ENCODE measurements around the gene FGD3.
"Not testable (repeated sequence)": the region's sequence is repeated elsewhere in the genome, so short reads cannot be mapped to it uniquely, and the experiment has no call there.

FGD3 gene

DNA sequence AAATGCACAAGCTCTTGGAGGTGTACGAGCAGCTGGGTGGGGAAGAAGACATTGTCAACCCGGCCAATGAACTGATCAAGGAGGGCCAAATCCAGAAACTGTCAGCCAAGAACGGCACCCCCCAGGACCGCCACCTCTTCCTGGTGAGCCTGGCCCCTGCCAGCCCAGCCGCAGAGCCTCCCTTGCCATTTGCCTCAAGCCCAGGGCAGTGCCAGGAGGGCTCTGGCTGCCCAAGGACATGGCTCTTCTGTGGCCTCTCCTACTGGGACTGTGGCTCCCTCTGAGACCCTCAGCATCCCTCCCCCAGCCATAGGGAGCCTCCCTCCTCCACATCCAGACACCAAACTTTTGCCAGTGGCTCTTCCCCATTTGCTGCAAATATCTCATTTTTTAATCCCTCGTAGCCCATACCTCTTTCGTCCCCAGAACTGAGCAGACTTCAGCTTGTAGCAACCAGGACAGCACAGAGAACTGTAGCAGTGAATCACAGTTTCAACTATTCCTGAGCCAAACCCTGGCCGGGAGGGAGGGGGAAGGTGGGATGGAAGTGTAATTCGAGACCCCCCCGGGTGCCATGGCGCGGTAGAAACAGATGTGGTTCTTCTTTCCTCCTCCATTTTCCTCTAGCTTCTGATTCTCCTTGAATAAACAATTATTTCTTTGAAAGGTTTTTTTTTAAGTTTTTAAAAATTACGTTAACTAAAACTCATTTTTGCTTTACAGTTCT, 66.7 kb downstream of the FGD3 start:
- Histone ChIP-seq H3K9me3 (ENCODE audit: insufficient read depth, low read depth, low read length) (no peaks in the 10 kb centered on the region), H3K4me3 (ENCODE audit: low read length) (no peak overlapping the region), H3K36me3 (ENCODE audit: insufficient read depth, low read depth, low read length) (no peaks in the 10 kb centered on the region), H3K9ac (ENCODE audit: low read depth, low read length) (no peak overlapping the region), H3K27me3 (ENCODE audit: insufficient read depth, low read length) (no peaks in the 10 kb centered on the region), H3K4me1 (ENCODE audit: insufficient read depth, low read length) (peaks cover 8% of the 10 kb centered on the region; the same call in 1 of the 2 replicates), H3K27ac (ENCODE audit: low read length) (no peak overlapping the region)

GRCh38 chr9:93015190-93015589, 67.9 kb downstream of the FGD3 start:
- H3K4me1 ChIP-seq (ENCODE audit: insufficient read depth, low read length); H3K9me3 ChIP-seq (ENCODE audit: insufficient read depth, low read depth, low read length); H3K36me3 ChIP-seq (ENCODE audit: insufficient read depth, low read depth, low read length); H3K27me3 ChIP-seq (ENCODE audit: insufficient read depth, low read length); H3K27ac ChIP-seq (ENCODE audit: low read length); H3K4me3 ChIP-seq (ENCODE audit: low read length); H3K9ac ChIP-seq (ENCODE audit: low read depth, low read length): not testable (repeated sequence)

DNA sequence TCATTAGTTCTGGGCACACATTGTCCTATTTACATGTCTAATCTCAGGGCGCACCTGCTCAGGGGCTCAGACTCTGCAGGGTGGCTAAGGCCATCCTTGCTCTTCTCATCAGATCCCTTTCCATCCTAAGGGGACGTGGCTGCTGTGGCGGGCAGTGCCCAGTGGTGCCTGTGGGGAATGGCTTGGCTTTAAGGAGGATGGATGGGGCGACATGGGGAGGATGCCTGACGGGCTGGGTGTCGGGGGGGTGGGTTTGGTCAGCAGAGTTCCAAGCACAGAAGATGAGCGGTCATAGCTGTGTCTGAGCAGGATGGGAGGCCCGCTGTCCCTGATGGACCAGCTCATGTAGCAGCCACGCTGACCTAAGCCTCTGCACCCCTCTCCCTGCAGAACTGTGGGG, 70.3 kb downstream of the FGD3 start:
- H3K9ac ChIP-seq (ENCODE audit: low read depth, low read length), result no peak overlapping the region
- H3K27ac ChIP-seq (ENCODE audit: low read length), result no peak overlapping the region
- H3K4me1 ChIP-seq (ENCODE audit: insufficient read depth, low read length), result peaks cover 8% of the 10 kb centered on the region; the same call in 1 of the 2 replicates
- no peaks in the 10 kb centered on the region for H3K27me3 ChIP-seq (ENCODE audit: insufficient read depth, low read length)
- H3K4me3 ChIP-seq (ENCODE audit: low read length), result no peak overlapping the region
- no peaks in the 10 kb centered on the region for H3K9me3 ChIP-seq (ENCODE audit: insufficient read depth, low read depth, low read length)
- H3K36me3 ChIP-seq (ENCODE audit: insufficient read depth, low read depth, low read length), result no peaks in the 10 kb centered on the region

GRCh38 chr9:93020151-93020550, 72.8 kb downstream of the FGD3 start:
- no peaks in the 10 kb centered on the region for H3K36me3 ChIP-seq (ENCODE audit: insufficient read depth, low read depth, low read length)
- no peak overlapping the region for H3K9ac ChIP-seq (ENCODE audit: low read depth, low read length)
- no peaks in the 10 kb centered on the region for H3K27me3 ChIP-seq (ENCODE audit: insufficient read depth, low read length)
- no peak overlapping the region for H3K4me3 ChIP-seq (ENCODE audit: low read length)
- H3K4me1 ChIP-seq (ENCODE audit: insufficient read depth, low read length), result peaks cover 5% of the 10 kb centered on the region; the same call in 1 of the 2 replicates
- H3K9me3 ChIP-seq (ENCODE audit: insufficient read depth, low read depth, low read length), result no peaks in the 10 kb centered on the region
- H3K27ac ChIP-seq (ENCODE audit: low read length), result no peak overlapping the region

DNA sequence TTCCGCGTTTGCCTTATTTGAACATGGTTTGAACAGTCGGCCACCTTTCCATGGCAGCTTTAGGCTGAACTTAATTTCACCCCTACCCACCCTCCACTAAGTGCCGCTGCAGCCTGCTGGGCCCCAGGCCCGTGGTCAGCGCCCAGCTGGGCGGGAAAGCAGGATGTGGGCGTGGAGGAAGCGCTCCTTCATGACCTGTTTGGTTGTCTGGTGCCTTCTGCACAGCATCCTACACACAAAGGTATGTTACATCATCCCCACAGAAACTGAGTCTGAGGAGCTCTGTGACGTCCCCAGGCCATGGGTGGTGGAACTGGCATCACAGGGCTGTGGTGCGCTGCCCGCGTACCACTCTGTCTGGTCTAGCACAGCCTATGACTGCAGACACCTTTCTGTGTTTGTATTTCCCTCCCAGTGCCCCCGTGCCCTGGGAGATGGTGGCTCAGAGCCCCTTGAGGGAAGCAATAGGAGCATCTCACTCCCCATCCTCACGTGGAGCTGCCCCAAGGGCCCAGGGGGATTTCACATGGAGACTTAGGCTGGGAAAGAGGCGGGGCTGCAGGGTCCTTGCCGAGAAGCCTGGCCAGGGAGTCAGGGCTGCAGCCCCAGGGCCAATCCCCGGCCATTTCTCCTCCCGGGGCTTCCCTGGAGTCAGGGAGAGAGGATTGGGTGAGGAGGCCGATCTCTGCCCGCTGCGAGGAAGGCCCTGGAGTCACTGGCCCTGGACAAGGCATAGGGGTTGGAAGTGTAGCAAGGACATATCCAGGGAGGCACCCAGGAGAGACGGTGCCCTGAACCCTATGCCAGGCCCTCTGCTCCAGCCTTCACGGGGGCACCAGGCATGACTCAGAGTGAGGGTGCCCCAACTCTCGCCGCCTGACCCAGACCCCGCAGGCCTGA, 73.7 kb downstream of the FGD3 start:
- Histone ChIP-seq H3K36me3 (ENCODE audit: insufficient read depth, low read depth, low read length) (no peaks in the 10 kb centered on the region), H3K27ac (ENCODE audit: low read length) (no peak overlapping the region)

DNA sequence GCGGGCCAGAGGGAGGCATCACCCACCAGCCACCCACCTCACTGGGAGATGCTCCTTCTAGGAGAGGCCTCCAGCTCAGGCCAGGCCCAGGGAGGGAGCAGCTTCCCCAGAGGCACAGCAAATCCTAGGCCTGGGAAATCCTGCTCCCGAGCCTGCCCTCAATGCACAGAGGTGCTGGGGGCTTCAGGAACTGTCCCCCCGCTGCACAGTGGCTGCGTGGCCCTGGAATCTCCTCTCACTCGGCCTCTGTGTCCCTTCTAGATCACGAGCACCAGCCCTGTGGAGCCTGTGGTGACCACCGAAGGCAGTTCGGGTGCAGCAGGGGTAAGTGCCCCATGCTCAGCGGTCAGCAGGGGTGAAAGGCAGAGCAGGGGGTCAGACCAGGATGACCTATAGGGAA, 74.7 kb downstream of the FGD3 start:
- no peaks in the 10 kb centered on the region for H3K9me3 ChIP-seq (ENCODE audit: insufficient read depth, low read depth, low read length)
- H3K27me3 ChIP-seq (ENCODE audit: insufficient read depth, low read length), result no peaks in the 10 kb centered on the region
- H3K36me3 ChIP-seq (ENCODE audit: insufficient read depth, low read depth, low read length), result no peaks in the 10 kb centered on the region
- H3K4me3 ChIP-seq (ENCODE audit: low read length), result no peak overlapping the region
- no peak overlapping the region for H3K27ac ChIP-seq (ENCODE audit: low read length)
- peaks cover 5% of the 10 kb centered on the region; the same call in 1 of the 2 replicates for H3K4me1 ChIP-seq (ENCODE audit: insufficient read depth, low read length)
- H3K9ac ChIP-seq (ENCODE audit: low read depth, low read length), result no peak overlapping the region

More for the DNA sequence above, 73.7 kb downstream of the FGD3 start:
- no peaks in the 10 kb centered on the region for H3K9me3 ChIP-seq (ENCODE audit: insufficient read depth, low read depth, low read length)
- no peak overlapping the region for H3K4me3 ChIP-seq (ENCODE audit: low read length)
- no peaks in the 10 kb centered on the region for H3K27me3 ChIP-seq (ENCODE audit: insufficient read depth, low read length)
- H3K4me1 ChIP-seq (ENCODE audit: insufficient read depth, low read length), result peaks cover 5% of the 10 kb centered on the region; the same call in 1 of the 2 replicates
- no peak overlapping the region for H3K9ac ChIP-seq (ENCODE audit: low read depth, low read length)

DNA sequence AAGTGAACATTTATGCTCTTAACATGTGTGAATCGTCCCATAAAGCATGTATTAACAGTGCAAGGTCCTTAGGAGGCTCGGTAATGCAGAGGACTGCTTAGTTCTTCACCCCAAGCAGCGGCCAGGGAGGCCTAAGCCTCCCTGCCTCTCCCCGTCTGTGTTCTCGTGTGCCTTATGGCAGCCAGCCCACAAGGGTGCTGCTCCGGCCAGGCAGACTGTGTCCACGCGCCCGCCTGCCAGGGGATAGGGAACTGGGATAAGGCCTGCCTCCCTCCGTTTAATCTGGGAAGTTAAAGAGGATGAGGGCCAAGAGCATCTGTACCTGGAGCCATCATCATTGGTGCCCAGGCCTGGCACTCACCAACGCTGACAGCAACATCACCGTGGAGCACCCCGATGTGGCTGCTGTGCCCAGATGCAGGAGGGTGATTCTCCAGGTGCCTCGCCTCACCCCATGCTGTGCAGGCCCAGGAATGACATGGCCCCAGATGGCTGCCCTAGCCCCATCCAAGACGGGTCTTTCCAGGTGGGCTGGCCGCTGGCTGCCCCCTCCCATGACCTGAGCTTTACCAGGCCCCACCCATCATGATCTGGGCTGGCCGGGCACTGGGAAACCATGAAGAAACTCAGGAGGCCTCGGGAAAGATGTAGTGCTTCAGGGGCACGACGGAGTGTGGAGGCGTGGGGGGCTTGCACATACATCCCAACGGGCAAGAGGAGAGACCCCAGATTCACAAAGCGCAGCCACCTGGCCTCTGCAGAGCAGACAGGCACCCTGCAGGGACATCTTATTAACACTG, 75.6 kb downstream of the FGD3 start:
- no peaks in the 10 kb centered on the region for H3K36me3 ChIP-seq (ENCODE audit: insufficient read depth, low read depth, low read length)
- no peaks in the 10 kb centered on the region for H3K9me3 ChIP-seq (ENCODE audit: insufficient read depth, low read depth, low read length)
- no peaks in the 10 kb centered on the region for H3K27me3 ChIP-seq (ENCODE audit: insufficient read depth, low read length)
- H3K4me3 ChIP-seq (ENCODE audit: low read length), result no peak overlapping the region
- H3K9ac ChIP-seq (ENCODE audit: low read depth, low read length), result no peak overlapping the region
- H3K4me1 ChIP-seq (ENCODE audit: insufficient read depth, low read length), result peaks cover 4% of the 10 kb centered on the region; the same call in 1 of the 2 replicates
- H3K27ac ChIP-seq (ENCODE audit: low read length), result no peak overlapping the region

DNA sequence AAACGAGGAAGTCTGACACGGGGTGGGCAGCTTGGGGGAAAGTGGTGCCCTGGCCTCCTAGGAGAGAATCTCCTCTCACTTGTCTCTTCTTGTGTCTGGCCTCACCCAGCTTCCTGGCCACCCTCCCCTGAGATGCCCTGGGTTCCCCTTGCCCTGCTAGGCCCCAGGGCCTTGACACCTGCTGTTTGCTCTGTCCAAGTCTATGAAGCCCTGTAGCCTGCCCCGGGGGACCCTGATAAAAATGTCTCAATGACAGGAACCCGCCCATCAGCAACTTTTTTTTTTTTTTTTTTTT, 76.1 kb downstream of the FGD3 start:
- H3K27ac ChIP-seq (ENCODE audit: low read length), result no peak overlapping the region
- H3K4me1 ChIP-seq (ENCODE audit: insufficient read depth, low read length), result no peaks in the 10 kb centered on the region; the same call in 1 of the 2 replicates
- no peak overlapping the region for H3K9ac ChIP-seq (ENCODE audit: low read depth, low read length)
- no peaks in the 10 kb centered on the region for H3K27me3 ChIP-seq (ENCODE audit: insufficient read depth, low read length)
- H3K36me3 ChIP-seq (ENCODE audit: insufficient read depth, low read depth, low read length), result no peaks in the 10 kb centered on the region
- no peaks in the 10 kb centered on the region for H3K9me3 ChIP-seq (ENCODE audit: insufficient read depth, low read depth, low read length)
- no peak overlapping the region for H3K4me3 ChIP-seq (ENCODE audit: low read length)

- Histone ChIP-seq H3K9me3 (ENCODE audit: insufficient read depth, low read depth, low read length) (no peaks in the 10 kb centered on the region), H3K4me3 (ENCODE audit: low read length) (no peak overlapping the region), H3K36me3 (ENCODE audit: insufficient read depth, low read depth, low read length) (no peaks in the 10 kb centered on the region), H3K4me1 (ENCODE audit: insufficient read depth, low read length) (no peaks in the 10 kb centered on the region), H3K27ac (ENCODE audit: low read length) (no peak overlapping the region), H3K27me3 (ENCODE audit: insufficient read depth, low read length) (no peaks in the 10 kb centered on the region), H3K9ac (ENCODE audit: low read depth, low read length) (no peak overlapping the region)
These were observed 77.3 kb downstream of the FGD3 start for GRCh38 chr9:93024646-93024910.

- no peak overlapping the region for H3K4me3 ChIP-seq (ENCODE audit: low read length)
- H3K9me3 ChIP-seq (ENCODE audit: insufficient read depth, low read depth, low read length), result no peaks in the 10 kb centered on the region
- H3K36me3 ChIP-seq (ENCODE audit: insufficient read depth, low read depth, low read length), result no peaks in the 10 kb centered on the region
- H3K27me3 ChIP-seq (ENCODE audit: insufficient read depth, low read length), result no peaks in the 10 kb centered on the region
- H3K27ac ChIP-seq (ENCODE audit: low read length), result no peak overlapping the region
- H3K9ac ChIP-seq (ENCODE audit: low read depth, low read length), result no peak overlapping the region
- no peaks in the 10 kb centered on the region for H3K4me1 ChIP-seq (ENCODE audit: insufficient read depth, low read length)
These were observed 77.8 kb downstream of the FGD3 start for GRCh38 chr9:93024986-93025630.

GRCh38 chr9:93025736-93026135, 78.4 kb downstream of the FGD3 start:
- no peak overlapping the region for H3K4me3 ChIP-seq (ENCODE audit: low read length)
- no peaks in the 10 kb centered on the region for H3K27me3 ChIP-seq (ENCODE audit: insufficient read depth, low read length)
- H3K4me1 ChIP-seq (ENCODE audit: insufficient read depth, low read length), result no peaks in the 10 kb centered on the region
- no peak overlapping the region for H3K27ac ChIP-seq (ENCODE audit: low read length)
- no peaks in the 10 kb centered on the region for H3K9me3 ChIP-seq (ENCODE audit: insufficient read depth, low read depth, low read length)
- no peak overlapping the region for H3K9ac ChIP-seq (ENCODE audit: low read depth, low read length)
- no peaks in the 10 kb centered on the region for H3K36me3 ChIP-seq (ENCODE audit: insufficient read depth, low read depth, low read length)
